ENCODE measurements around the gene R3HDM4.

- TF ChIP-seq SUZ12 (IDR thresholded peaks at IDR 0.05) (no peak), ZNF384 (IDR thresholded peaks at IDR 0.05) (no peak), SP1 (IDR thresholded peaks at IDR 0.05) (no peak), ELF4 (IDR thresholded peaks at IDR 0.05) (no peak), NFRKB (IDR thresholded peaks at IDR 0.05) (no peak), CTBP1 (IDR thresholded peaks at IDR 0.05; ENCODE audit: borderline replicate concordance) (no peak), FOXK2 (IDR thresholded peaks at IDR 0.05) (no peak), BHLHE40 (IDR thresholded peaks at IDR 0.05; ENCODE audit: borderline replicate concordance) (no peak), FOXA1 (IDR thresholded peaks at IDR 0.05) (no peak), TARDBP (IDR thresholded peaks at IDR 0.05) (no peak), L3MBTL2 (conservative IDR thresholded peaks at IDR 0.05) (no peak), ARNT (IDR thresholded peaks at IDR 0.05) (no peak), HDGF (IDR thresholded peaks at IDR 0.05; ENCODE audit: borderline replicate concordance) (no peak)
- TF ChIP-seq, protein P1, sequence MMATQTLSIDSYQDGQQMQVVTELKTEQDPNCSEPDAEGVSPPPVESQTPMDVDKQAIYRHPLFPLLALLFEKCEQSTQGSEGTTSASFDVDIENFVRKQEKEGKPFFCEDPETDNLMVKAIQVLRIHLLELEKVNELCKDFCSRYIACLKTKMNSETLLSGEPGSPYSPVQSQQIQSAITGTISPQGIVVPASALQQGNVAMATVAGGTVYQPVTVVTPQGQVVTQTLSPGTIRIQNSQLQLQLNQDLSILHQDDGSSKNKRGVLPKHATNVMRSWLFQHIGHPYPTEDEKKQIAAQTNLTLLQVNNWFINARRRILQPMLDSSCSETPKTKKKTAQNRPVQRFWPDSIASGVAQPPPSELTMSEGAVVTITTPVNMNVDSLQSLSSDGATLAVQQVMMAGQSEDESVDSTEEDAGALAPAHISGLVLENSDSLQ (IDR thresholded peaks at IDR 0.05): no peak
Observed at GRCh38 chr19:873084-873483, 39.9 kb downstream of the R3HDM4 start.

Measured in HEK293T (cell line).